Prostate gland (tissue), 2 donors: ENCODE measurements around the gene CACNA2D4.

ENCODE experiments used
- CTCF ChIP-seq, 4 experiments: fragments of 200-600 bp in 2 of 4; fragments of 450-650 bp in 2 of 4; sonication (generic) in 2 of 4; IDR thresholded peaks; 1 replicate in 3 of 4; 2 replicates in 1 of 4; pipeline ENCODE4 v1.5.1; 2016 to 2019; ENCODE audit warnings: antibody characterized with exemption in 4 of 4, mild to moderate bottlenecking in 2 of 4, moderate library complexity in 2 of 4
- POLR2A ChIP-seq: fragments of 450-650 bp; IDR thresholded peaks from one replicate; pipeline ENCODE4 v1.6.1; 2016; ENCODE audit warnings: antibody characterized with exemption, mild to moderate bottlenecking

- TF ChIP-seq CTCF (IDR thresholded peaks at IDR 0.05) = no peak
- TF ChIP-seq POLR2A = no peak
Measured at GRCh38 chr12:1879633-1880032, 38.8 kb downstream of the CACNA2D4 start.
